Activated T-helper 9 cell treated with anti-CD3 and anti-CD28 coated beads, Interleukin-2, amount 50 U/mL, for 16 hours (primary cell): ENCODE data around the gene CFAP210.
"Not testable (repeated sequence)": the region's sequence is repeated elsewhere in the genome, so short reads cannot be mapped to it uniquely, and the experiment has no call there.

ENCODE experiments used
- DNase-seq: peaks from one replicate; pipeline ENCODE4 v3.0.0-alpha.2; 2020; ENCODE audit warnings: low read depth

The CFAP210 gene

GRCh38 chr2:169619946-169620345 lies 74.3 kb downstream of the CFAP210 start:
- no peak for DNase-seq

DNA sequence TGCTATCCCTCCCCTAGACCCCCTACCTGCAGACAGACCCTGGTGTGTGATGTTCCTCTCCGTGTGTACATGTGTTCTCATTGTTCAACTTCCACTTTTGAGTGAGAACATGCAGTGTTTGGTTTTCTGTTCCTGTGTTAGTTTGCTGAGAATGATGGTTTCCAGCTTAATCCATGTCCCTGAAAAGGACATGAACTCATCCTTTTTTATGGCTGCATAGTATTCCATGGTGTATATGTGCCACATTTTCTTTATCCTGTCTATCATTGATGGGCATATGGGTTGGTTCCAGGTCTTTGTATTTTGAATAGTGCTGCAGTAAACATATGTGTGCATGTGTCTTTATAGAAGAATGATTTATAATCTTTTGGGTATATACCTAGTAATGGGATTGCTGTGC lies 78.2 kb downstream of the CFAP210 start:
- not testable (repeated sequence) for DNase-seq

DNA sequence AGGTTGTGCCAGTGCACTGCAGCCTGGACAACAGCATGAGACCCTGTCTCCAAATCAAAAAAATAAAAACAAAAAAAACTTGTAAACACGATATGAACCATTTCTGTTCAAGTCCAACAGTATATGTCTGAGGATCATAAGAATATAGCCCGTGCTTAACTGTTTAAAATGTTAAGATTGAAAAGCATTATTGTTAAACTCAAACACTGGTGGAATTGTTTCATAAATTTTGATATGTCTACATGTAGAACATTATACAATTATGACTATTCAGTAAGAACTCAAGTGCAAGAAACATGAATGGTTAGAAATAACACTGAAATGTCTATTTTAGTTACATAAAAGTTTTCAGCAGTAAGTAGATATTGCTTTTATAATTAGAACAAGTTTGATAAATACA lies 80.3 kb downstream of the CFAP210 start:
- no peak for DNase-seq

DNA sequence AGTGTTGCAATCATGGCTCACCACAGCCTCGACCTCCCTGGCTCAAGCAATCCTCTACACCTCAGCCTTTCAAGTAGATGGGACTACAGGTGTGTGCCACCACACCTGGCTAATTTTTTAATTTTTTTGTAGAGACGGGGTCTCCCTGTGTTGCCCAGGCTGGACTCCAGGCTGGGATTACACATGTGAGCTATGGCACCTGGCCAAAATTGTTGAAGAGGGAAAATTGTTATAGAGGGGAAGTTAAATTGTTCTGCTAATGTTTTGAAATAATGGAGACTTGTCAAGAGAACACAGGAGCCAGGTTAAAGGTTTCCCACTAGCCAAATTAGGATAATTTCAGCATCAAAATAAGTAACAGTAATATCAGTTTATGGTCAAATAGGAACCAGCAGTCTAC lies 84.9 kb downstream of the CFAP210 start:
- no peak for DNase-seq

DNA sequence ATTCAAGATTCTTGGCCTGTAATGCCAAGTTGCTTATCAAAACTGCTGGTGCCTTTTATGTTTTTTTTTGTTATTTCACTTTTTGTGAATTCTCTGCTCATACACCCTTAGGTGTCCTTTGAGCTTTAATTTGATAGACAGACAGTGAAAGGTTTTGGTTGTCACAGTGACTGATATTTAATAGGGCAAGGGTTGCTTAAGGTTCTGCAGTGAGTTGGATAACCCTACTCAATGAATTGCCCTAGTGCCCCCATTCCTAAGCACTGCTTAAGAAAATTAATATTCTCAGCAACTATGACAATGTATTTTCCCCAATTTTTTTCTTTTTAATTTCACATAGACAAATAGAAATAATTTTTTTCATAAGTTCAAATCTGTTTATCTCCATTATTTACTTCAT lies 94.6 kb downstream of the CFAP210 start:
- DNase-seq: no peak

- DNase-seq: no peak
Observed at GRCh38 chr2:169598982-169599381, 95.2 kb downstream of the CFAP210 start.

GRCh38 chr2:169596546-169596945 lies 97.7 kb downstream of the CFAP210 start:
- not testable (repeated sequence) for DNase-seq
